Germinal center (tissue), 1 donor: ENCODE data around the gene DAPK1.

Experiments
- DNase-seq: peaks from one replicate; pipeline ENCODE4 v3.0.0; 2012; ENCODE audit warnings: mixed read lengths, low spot score

DAPK1 gene

GRCh38 chr9:87517732-87518131 is 20.1 kb downstream of the DAPK1 start:
- no peak for DNase-seq

DNA sequence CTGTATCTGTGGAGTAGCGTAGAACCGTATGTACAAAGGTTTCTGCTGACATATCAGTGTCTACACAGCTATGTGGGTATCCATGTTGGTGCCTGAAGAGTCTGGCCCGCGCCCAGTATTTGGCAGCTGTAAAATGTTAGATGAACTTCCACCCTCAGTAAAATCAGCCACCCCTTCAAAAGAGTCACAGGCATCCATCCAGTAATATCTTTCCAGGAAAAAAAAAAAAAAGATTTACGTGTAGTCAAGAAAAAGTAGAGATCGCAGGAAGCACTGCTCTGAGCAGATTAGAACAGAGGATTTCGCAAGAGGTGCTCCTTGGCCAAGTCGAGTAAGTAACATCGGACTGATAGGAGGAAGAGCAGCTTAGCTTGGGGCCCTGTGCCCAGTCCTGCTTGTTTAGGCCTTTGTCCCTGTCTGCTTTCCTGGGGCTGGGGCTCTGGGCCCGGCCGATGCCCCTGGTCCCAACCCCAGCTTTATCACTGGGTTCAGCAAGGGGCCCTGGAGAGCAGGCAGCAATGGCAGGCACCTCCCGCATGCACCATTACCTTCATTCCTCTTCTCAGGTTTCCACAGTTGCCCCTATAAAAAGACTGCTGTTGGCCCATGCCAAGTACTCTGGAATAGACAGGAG is 21.2 kb downstream of the DAPK1 start:
- no peak for DNase-seq

DNA sequence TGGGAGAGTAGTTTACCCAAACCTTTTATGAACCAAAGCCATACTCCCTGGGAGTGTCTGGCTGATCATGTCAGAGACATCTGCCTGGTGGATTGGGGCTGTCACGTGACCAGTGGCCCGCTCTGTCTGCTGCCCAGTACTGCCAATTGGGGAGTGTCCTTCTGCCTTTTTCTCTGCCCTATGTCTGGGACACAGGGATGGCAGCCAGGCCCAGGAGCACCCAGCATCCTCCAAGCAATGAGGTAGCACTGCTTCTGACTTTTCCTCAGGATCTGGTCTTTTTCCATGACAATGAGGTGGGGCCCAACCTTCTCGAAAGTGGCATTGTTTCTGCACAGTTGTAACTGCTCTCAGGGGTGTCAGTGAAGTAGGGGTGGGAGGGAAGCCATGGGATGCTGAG is 21.8 kb downstream of the DAPK1 start:
- DNase-seq = no peak

- DNase-seq = no peak
These were observed 22.6 kb downstream of the DAPK1 start for GRCh38 chr9:87520172-87520683.

GRCh38 chr9:87521834-87522233 is 24.2 kb downstream of the DAPK1 start:
- DNase-seq = no peak

GRCh38 chr9:87524061-87524460 is 26.4 kb downstream of the DAPK1 start:
- no peak for DNase-seq

DNA sequence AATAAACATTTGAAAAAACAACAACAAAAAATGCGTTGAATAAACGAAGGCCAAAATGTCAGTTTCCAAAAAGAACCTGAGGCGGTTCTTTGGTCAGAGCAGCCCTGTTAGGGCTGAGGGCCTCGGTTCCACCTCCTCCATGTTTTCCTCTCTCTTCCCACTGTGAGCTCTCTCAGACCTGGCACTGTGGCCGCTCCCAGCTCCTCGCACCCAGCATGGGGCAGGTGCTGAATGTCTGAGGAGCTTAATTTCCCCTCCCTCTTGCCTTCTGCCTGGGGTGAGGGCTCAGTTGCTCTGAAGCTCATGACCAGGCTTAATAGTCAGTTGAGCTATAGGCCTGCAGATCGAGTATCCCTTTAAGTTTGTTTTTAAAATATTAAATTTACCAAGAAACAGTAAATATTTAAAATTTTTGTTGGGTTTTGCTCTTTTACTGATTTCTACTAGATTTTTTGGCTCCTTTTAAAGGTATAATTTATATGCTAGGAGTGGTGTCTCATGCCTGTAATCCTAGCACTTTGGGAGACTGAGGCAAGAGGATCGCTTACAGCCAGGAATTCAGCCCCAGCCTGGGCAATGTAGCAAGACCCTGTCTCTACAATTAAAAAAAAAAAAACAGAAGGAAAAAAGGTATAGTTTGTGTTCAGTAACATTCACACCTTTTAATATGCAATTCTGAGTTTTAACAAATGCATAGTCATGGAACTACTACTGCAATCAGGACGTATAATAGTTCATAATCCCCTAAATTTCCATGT is 28.1 kb downstream of the DAPK1 start:
- DNase-seq = no peak

- no peak for DNase-seq
These were observed 29.7 kb downstream of the DAPK1 start for GRCh38 chr9:87527211-87527916.

- no peak for DNase-seq
These were observed 31.3 kb downstream of the DAPK1 start for GRCh38 chr9:87528969-87529368.

GRCh38 chr9:87529671-87530070 is 32.0 kb downstream of the DAPK1 start:
- DNase-seq = no peak

DNA sequence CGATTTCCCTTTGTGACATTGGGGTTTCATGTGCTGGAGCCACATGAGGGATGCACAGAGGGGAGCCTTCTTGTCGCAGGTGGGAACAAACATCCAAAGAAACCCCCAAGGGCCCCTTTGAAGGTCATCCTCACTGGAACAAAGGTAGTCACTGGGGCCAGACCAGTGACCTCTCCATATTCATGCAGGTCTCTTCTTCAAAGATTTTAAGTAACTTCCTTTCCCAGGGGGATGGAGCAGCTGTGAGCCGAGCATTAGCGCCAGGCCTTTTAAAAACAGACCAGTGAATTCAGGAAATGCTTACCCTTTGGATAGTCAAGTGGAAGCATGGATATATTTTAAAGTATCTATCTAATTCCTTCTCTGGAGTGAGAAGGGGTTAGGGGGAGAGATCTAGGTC is 33.0 kb downstream of the DAPK1 start:
- no peak for DNase-seq

GRCh38 chr9:87531370-87532295 is 34.0 kb downstream of the DAPK1 start:
- DNase-seq = no peak

GRCh38 chr9:87533271-87533670 is 35.6 kb downstream of the DAPK1 start:
- no peak for DNase-seq

DNA sequence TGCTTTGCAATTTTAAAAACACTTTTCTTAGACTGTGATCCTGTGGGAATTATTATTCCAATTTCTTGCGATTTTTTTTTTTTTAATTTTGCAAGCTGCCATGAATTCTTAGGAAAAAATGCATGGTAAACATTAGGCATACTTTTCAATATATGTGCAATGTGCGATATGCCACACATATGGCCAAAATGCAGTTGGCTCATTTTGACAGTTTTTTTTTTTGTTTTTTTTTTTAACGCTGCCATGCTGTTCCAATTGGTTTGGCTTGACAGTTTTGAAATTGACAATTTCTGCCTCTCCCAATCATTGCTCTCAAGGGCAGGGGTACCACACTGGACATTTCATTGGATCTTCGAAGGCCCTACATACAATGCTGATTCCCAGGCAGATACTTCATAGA is 36.4 kb downstream of the DAPK1 start:
- DNase-seq = no peak

DNA sequence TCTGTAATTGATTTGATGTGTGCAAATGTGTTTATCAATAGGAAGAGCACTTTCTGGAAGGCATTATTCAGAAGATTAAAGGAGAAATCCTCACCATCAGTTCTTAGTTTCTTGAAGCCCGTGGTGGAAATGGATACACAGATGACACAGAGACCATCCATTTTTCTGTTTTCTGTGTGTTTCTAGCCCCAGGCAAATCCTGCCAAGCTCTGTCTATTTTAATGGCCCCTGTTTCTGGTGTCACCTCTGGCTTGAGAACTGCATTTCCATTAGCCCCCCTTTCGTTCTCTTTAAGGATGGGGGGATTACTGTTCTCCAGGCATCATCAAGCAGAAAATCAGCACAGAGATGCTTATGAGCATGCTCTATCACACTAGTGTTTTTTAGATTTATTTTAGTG is 37.3 kb downstream of the DAPK1 start:
- no peak for DNase-seq

GRCh38 chr9:87535817-87536539 is 38.3 kb downstream of the DAPK1 start:
- no peak for DNase-seq

DNA sequence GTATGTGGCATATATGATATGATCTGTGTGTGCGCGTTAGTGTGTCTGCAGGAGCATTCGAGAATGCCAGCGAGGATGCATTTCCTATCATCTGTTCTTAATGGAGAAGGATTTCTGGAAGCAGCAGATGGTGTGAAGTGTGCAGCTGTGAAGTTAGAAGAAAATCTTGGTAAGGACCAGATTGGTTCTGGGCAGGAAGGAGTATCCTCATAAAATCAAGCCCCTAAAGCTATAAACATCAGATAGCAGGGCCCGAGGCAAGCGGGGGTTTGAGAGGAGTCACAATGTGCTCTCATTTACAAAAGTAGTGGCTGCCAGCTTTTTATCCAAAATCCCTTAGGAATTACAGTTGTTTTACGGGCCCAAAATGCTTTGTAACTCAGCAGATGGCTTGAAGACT is 40.0 kb downstream of the DAPK1 start:
- no peak for DNase-seq

- no peak for DNase-seq
These were observed 42.9 kb downstream of the DAPK1 start for GRCh38 chr9:87540444-87541105.

GRCh38 chr9:87541663-87542062 is 44.0 kb downstream of the DAPK1 start:
- no peak for DNase-seq

- no peak for DNase-seq
These were observed 44.5 kb downstream of the DAPK1 start for GRCh38 chr9:87542141-87542540.

DNA sequence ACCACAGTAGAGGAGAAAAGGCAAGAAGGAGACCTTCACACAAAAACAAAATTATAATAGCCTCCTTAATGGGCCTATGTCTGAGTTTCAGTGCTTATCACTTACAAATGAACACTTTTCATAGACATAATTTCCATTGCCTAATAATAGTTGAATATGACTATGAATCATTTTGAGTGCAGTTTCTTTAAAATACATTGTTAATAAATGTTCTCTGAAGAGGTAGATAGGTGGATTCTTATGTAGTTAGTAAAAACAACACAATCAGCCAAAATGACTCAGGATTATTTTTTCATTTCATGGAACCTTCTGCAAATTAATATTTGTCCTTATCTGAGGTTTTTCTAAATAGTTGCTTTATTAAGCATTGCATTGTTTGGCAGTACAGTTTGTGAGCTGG is 45.6 kb downstream of the DAPK1 start:
- DNase-seq = no peak
